Endothelial cell of umbilical vein (primary cell): ENCODE measurements around the gene PTPN3. TPM values are rescaled to one million over a fixed set of nuclear protein-coding genes. Genes with fewer than 3 reads are reported as not detected.

Experiments used
- BruUV-seq: library from RNA; stranded (reverse); fragments of 400-500 nt; replicated peaks from 2 replicates; lab custom pipeline; 2021; lab: Mats Ljungman, UMichigan
- CTCF ChIA-PET: fragments of 300-600, 350-600 bp; sonication (Branson Sonifier 250); formaldehyde crosslinking; loops from one replicate; lab custom pipeline; 2021; ENCODE audit warnings: antibody characterized with exemption, inconsistent platforms; lab: Charles Lee
- POLR2A ChIA-PET: fragments of 300-600, 350-600 bp; sonication (Branson Sonifier 250); formaldehyde crosslinking; loops from one replicate; lab custom pipeline; 2021; ENCODE audit warnings: antibody characterized with exemption, inconsistent platforms; lab: Charles Lee
- DNase-seq: peaks from one replicate; pipeline ENCODE4 v3.0.0-alpha.2; 2011; ENCODE audit warnings: low read depth, low spot score
- FAIRE-seq: peaks from 2 replicates; lab custom pipeline; 2011; peaks lifted over from hg19 to GRCh38; lab: Jason Lieb, UNC
- H2AFZ ChIP-seq: 2 replicates; pipeline ENCODE4 v1.6.0; 2012; ENCODE audit warnings: low read depth, low read length, control low read depth, inconsistent platforms
- H3K27ac ChIP-seq: 2 replicates; pipeline ENCODE4 v1.5.1; 2011; ENCODE audit warnings: low read depth, mild to moderate bottlenecking, control low read depth, low read length, moderate library complexity; ENCODE audit not compliant: insufficient read depth
- H3K27me3 ChIP-seq, 2 experiments: 2 replicates each; pipeline versions ENCODE4 v1.6.0 to v1.6.1; 2011; ENCODE audit warnings: low read length in 2 of 2, mixed read lengths in 1 of 2; ENCODE audit not compliant: control insufficient read depth in 2 of 2, insufficient read depth in 2 of 2
- H3K36me3 ChIP-seq, 2 experiments: 2 replicates in 1 of 2; 3 replicates in 1 of 2; pipeline ENCODE4 v1.5.1; 2011; ENCODE audit warnings: low read length in 2 of 2, mild to moderate bottlenecking in 1 of 2, moderate library complexity in 1 of 2; ENCODE audit not compliant: control insufficient read depth in 2 of 2, insufficient read depth in 2 of 2; ENCODE audit errors: extremely low read depth in 1 of 2
- H3K4me1 ChIP-seq: 3 replicates; pipeline ENCODE4 v1.5.1; 2011; ENCODE audit warnings: mild to moderate bottlenecking, low read length; ENCODE audit not compliant: control insufficient read depth, insufficient read depth; ENCODE audit errors: extremely low read depth
- H3K4me2 ChIP-seq: 2 replicates; pipeline ENCODE4 v1.6.1; 2011; ENCODE audit warnings: low read length, control low read depth, mixed read lengths; ENCODE audit not compliant: insufficient read depth
- H3K4me3 ChIP-seq, 3 experiments: fragments of 200-600 bp in 1 of 3; sonication (generic), shearing (Covaris generic) in 1 of 3; replicated peaks in 1 of 3; 2 replicates each; pipeline ENCODE4 v1.5.1; 2011 to 2016; ENCODE audit warnings: control low read depth in 3 of 3, low read length in 3 of 3, mild to moderate bottlenecking in 2 of 3, inconsistent platforms in 1 of 3, low read depth in 1 of 3, moderate library complexity in 1 of 3; ENCODE audit not compliant: insufficient read depth in 1 of 3
- H3K79me2 ChIP-seq: 2 replicates; pipeline ENCODE4 v1.6.0; 2012; ENCODE audit warnings: low read length, inconsistent platforms; ENCODE audit not compliant: control insufficient read depth, insufficient read depth
- H3K9ac ChIP-seq: replicated peaks from 2 replicates; pipeline ENCODE3; 2011; ENCODE audit warnings: low read length, control low read depth; ENCODE audit not compliant: insufficient read depth; ENCODE audit errors: extremely low read depth
- H3K9me1 ChIP-seq: replicated peaks from 3 replicates; pipeline ENCODE4 v1.6.0; 2011; ENCODE audit warnings: mild to moderate bottlenecking, low read length; ENCODE audit not compliant: control insufficient read depth, insufficient read depth; ENCODE audit errors: extremely low read depth
- H3K9me3 ChIP-seq: replicated peaks from 2 replicates; pipeline ENCODE4 v1.5.1; 2012; ENCODE audit warnings: low read length, inconsistent platforms; ENCODE audit not compliant: control insufficient read depth, insufficient read depth
- H4K20me1 ChIP-seq: replicated peaks from 2 replicates; pipeline ENCODE3; 2011; ENCODE audit warnings: mild to moderate bottlenecking, low read length; ENCODE audit not compliant: control insufficient read depth, insufficient read depth; ENCODE audit errors: extremely low read depth
- EZH2 ChIP-seq: IDR thresholded peaks from 2 replicates; pipeline ENCODE4 v1.6.1; 2012; ENCODE audit warnings: borderline replicate concordance, low read depth, mild to moderate bottlenecking, moderate library complexity, low read length, inconsistent platforms; ENCODE audit not compliant: severe bottlenecking
- FOS ChIP-seq: IDR thresholded peaks from 2 replicates; pipeline ENCODE4 v1.6.1; 2011; ENCODE audit warnings: mild to moderate bottlenecking, low read length, moderate library complexity, borderline replicate concordance; ENCODE audit not compliant: insufficient read depth
- GATA2 ChIP-seq: IDR thresholded peaks from 2 replicates; pipeline ENCODE4 v1.7.0; 2011; ENCODE audit warnings: low read depth, mild to moderate bottlenecking, moderate library complexity, mixed read lengths, low read length; ENCODE audit not compliant: insufficient read length, insufficient read depth
- JUN ChIP-seq: IDR thresholded peaks from 2 replicates; pipeline ENCODE4 v1.6.1; 2011; ENCODE audit warnings: borderline replicate concordance, low read depth; ENCODE audit not compliant: insufficient read length, insufficient read depth
- MYC ChIP-seq: IDR thresholded peaks from one replicate; pipeline ENCODE4 v1.6.1; 2011; ENCODE audit warnings: mild to moderate bottlenecking, low read depth, low read length
- POLR2A ChIP-seq: IDR thresholded peaks from 2 replicates; pipeline ENCODE4 v1.6.1; 2012; ENCODE audit warnings: low read depth, mild to moderate bottlenecking, control low read depth, low read length
- POLR2AphosphoS5 ChIP-seq: IDR thresholded peaks from 2 replicates; pipeline ENCODE4 v1.6.1; 2012; ENCODE audit warnings: low read depth, mild to moderate bottlenecking, control low read depth, low read length, moderate library complexity; ENCODE audit not compliant: insufficient read depth
- dilution Hi-C: fragments of 300-500 bp; cut with MboI; formaldehyde crosslinking; loops from one replicate; pipeline ENCODE4 v1.15.0; 2019; ENCODE audit warnings: low sequenced_read_pairs; ENCODE audit not compliant: extremely low pct_ligation_motif_present
- intact Hi-C: fragments of 100-400 bp; cut with micrococcal nuclease; formaldehyde crosslinking; loops from one replicate; pipeline ENCODE4 v1.10.0; 2022
- polyA plus RNA-seq, 4 experiments: library from polyadenylated mRNA; depleted of rRNA in 3 of 4; stranded (reverse) in 3 of 4; unstranded in 1 of 4; fragments of >200 nt; gene quantifications; 2 replicates each; pipeline versions ENCODE4 v1.2.1 to v1.2.3, GENCODE V29; 2011 to 2012; ENCODE audit warnings: missing spikeins in 1 of 4
- total RNA-seq: library from RNA; stranded (reverse); gene quantifications from 2 replicates; pipeline ENCODE4 v1.2.3, GENCODE V29; 2021
- TF ChIP-seq, protein P1 (sequence below), 2 donors: IDR thresholded peaks; 1 replicate in 1 of 2; 2 replicates in 1 of 2; pipeline ENCODE4 v1.5.1; 2011; ENCODE audit warnings: low read length in 2 of 2, mild to moderate bottlenecking in 2 of 2, moderate library complexity in 2 of 2, control low read depth in 1 of 2, inconsistent platforms in 1 of 2, low read depth in 1 of 2; ENCODE audit not compliant: insufficient read depth in 1 of 2; ENCODE audit errors: extremely low read depth in 1 of 2
- TF ChIP-seq, protein P2 (sequence below): IDR thresholded peaks from 2 replicates; pipeline ENCODE4 v1.6.1; 2011; ENCODE audit not compliant: insufficient read depth, insufficient read length

The PTPN3 gene
- total and polyA plus RNA-seq, 2 donors (not counting 3 experiments of a cell fraction or from before 2014, with no cell fraction given): 0.01 TPM; not detected in 1

DNA sequence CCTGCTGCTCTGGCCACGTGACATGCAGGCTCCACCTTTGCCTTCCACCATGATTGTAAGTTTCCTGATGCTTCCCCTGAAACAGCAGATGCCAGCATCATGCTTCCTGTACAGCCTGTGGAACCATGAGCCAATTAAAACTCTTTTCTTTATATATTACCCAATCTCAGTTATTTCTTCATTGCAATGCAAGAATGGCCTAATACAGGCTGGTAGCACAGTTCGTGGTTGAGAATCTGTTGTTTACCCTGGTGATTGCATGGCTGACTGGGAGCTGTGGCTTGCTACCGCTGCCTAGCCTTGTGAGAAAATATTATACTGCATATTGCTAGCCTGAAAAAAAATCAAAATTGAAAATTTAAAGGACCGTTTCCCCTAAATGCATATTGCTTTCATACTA lies 44.8 kb upstream of the PTPN3 start:
- no peaks in the 10 kb centered on the region for H3K36me3 ChIP-seq
- dilution Hi-C loops: no loop called here
- no peak overlapping the region for H3K4me3 ChIP-seq
- no peaks in the 10 kb centered on the region for H3K9me1 ChIP-seq
- no peaks in the 10 kb centered on the region for H3K79me2 ChIP-seq
- H3K27ac ChIP-seq: no peak overlapping the region
- no peaks in the 10 kb centered on the region for H3K4me1 ChIP-seq
- POLR2A ChIA-PET: no interaction called here
- H4K20me1 ChIP-seq: no peaks in the 10 kb centered on the region
- no TSS peak for BruUV-seq
- no peak overlapping the region for H3K9ac ChIP-seq
- no peak overlapping the region for H3K4me2 ChIP-seq
- DNase-seq (no peak), FAIRE-seq (no peak)
- H2AFZ ChIP-seq: no peak overlapping the region
- no peaks in the 10 kb centered on the region for H3K9me3 ChIP-seq
- H3K27me3 ChIP-seq: no peaks in the 10 kb centered on the region
- intact Hi-C loops: no loop called here
- TF ChIP-seq FOS: no peak
- TF ChIP-seq POLR2AphosphoS5: no peak
- no peak for TF ChIP-seq MYC
- TF ChIP-seq, protein P1, sequence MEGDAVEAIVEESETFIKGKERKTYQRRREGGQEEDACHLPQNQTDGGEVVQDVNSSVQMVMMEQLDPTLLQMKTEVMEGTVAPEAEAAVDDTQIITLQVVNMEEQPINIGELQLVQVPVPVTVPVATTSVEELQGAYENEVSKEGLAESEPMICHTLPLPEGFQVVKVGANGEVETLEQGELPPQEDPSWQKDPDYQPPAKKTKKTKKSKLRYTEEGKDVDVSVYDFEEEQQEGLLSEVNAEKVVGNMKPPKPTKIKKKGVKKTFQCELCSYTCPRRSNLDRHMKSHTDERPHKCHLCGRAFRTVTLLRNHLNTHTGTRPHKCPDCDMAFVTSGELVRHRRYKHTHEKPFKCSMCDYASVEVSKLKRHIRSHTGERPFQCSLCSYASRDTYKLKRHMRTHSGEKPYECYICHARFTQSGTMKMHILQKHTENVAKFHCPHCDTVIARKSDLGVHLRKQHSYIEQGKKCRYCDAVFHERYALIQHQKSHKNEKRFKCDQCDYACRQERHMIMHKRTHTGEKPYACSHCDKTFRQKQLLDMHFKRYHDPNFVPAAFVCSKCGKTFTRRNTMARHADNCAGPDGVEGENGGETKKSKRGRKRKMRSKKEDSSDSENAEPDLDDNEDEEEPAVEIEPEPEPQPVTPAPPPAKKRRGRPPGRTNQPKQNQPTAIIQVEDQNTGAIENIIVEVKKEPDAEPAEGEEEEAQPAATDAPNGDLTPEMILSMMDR (IDR thresholded peaks at IDR 0.05; ENCODE audit: extremely low read depth in 1 of 2, insufficient read depth in 1 of 2, low read depth in 1 of 2, low read length in 2 of 2): no peak
- TF ChIP-seq, protein P2, sequence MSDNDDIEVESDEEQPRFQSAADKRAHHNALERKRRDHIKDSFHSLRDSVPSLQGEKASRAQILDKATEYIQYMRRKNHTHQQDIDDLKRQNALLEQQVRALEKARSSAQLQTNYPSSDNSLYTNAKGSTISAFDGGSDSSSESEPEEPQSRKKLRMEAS: no peak
- CTCF ChIA-PET: no interaction called here

DNA sequence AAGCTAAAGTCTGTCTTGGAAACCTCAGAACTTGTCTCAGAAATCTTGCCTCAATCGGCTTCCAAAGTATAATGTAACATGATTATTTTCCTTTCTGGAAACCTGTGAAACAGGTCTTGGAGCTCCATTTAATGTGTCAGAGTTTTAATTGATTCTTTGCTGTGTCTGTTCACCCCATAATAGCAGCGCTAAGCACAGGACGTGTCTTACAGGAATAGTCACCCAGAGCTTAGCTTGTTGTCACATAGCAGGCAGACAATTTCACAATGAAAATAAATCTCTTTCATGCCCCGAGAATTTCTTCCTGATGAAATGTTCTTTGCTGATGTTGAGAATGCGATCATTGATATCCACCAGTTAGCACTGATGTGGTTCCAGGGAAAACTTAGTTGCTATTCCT lies 40.2 kb upstream of the PTPN3 start:
- CTCF ChIA-PET: no interaction called here
- dilution Hi-C loops: no loop called here
- Histone ChIP-seq H4K20me1 (no peaks in the 10 kb centered on the region), H3K36me3 (no peaks in the 10 kb centered on the region), H3K4me2 (no peak overlapping the region), H3K9ac (no peak overlapping the region), H3K4me1 (no peaks in the 10 kb centered on the region), H3K27me3 (no peaks in the 10 kb centered on the region), H3K9me1 (no peaks in the 10 kb centered on the region), H3K27ac (no peak overlapping the region), H2AFZ (no peak overlapping the region), H3K4me3 (no peak overlapping the region), H3K79me2 (no peaks in the 10 kb centered on the region), H3K9me3 (no peaks in the 10 kb centered on the region)
- intact Hi-C loops: no loop called here
- POLR2A ChIA-PET: no interaction called here
- no peak for DNase-seq
- TF ChIP-seq GATA2 (no peak), POLR2A (no peak), FOS (no peak), JUN (no peak), EZH2 (no peak)
- TF ChIP-seq, protein P1 (IDR thresholded peaks at IDR 0.05; ENCODE audit: extremely low read depth in 1 of 2, insufficient read depth in 1 of 2, low read depth in 1 of 2, low read length in 2 of 2): no peak
- TF ChIP-seq, protein P2: no peak
- no TSS peak for BruUV-seq
- FAIRE-seq: no peak
